HCT116 (cell line): ENCODE data around the gene SEMA3B. TPM values are rescaled to one million over a fixed set of nuclear protein-coding genes. Genes with fewer than 3 reads are reported as not detected.

Experiments used
- ATAC-seq: fragments of 200-7000 bp; cut with Tn5 transposase; 2 replicates; pipeline ENCODE4 v1.9.1; 2020; ENCODE audit warnings: mild to moderate bottlenecking, moderate library complexity
- BruUV-seq: library from RNA; stranded (reverse); fragments of 400-500 nt; replicated peaks from 2 replicates; lab custom pipeline; 2021; lab: Mats Ljungman, UMichigan
- CTCF ChIA-PET: fragments of 300-600 bp; sonication (Branson Sonifier 250); formaldehyde crosslinking; loops from one replicate; lab custom pipeline; 2021; ENCODE audit warnings: antibody characterized with exemption; lab: Charles Lee
- POLR2A ChIA-PET: fragments of 300-600, 350-600 bp; sonication (Branson Sonifier 250); formaldehyde crosslinking; loops from one replicate; lab custom pipeline; 2021; ENCODE audit warnings: antibody characterized with exemption; lab: Charles Lee
- RAD21 ChIA-PET, 2 experiments: fragments of 300-600 bp; sonication (Branson Sonifier 250); formaldehyde crosslinking; loops; one replicate each; lab custom pipeline; 2023; ENCODE audit warnings: low total read pairs in 2 of 2; ENCODE audit not compliant: uncharacterized antibody in 2 of 2, unreplicated experiment in 2 of 2, low non-redundant PET in 1 of 2; lab: Charles Lee
- DNase-seq: peaks from one replicate; pipeline ENCODE4 v3.0.0-alpha.2; 2010; ENCODE audit warnings: low read depth, low spot score
- H2AFZ ChIP-seq: fragments of 200-600 bp; shearing (Covaris generic), sonication (generic); 2 replicates; pipeline ENCODE4 v1.6.1; 2017; ENCODE audit warnings: low read depth, mixed run types, mixed read lengths, antibody characterized with exemption, low read length; ENCODE audit not compliant: poor library complexity, severe bottlenecking
- H3K27ac ChIP-seq: 2 replicates; pipeline ENCODE4 v1.5.1; 2012; ENCODE audit warnings: low read depth, low read length
- H3K27me3 ChIP-seq: fragments of 200-600 bp; sonication (generic); 2 replicates; pipeline ENCODE4 v1.6.1; 2016; ENCODE audit warnings: mixed run types, low read length, mixed read lengths; ENCODE audit not compliant: insufficient read depth
- H3K36me3 ChIP-seq, 2 experiments: fragments of 200-500 bp in 1 of 2; fragments of 200-600 bp in 1 of 2; sonication (Bioruptor generic) in 1 of 2; sonication (generic) in 1 of 2; 2 replicates each; pipeline versions ENCODE4 v1.5.1 to v1.6.1; 2014 to 2016; ENCODE audit warnings: low read length in 2 of 2, inconsistent platforms in 1 of 2, mixed read lengths in 1 of 2, mixed run types in 1 of 2; ENCODE audit not compliant: insufficient read depth in 2 of 2, control insufficient read depth in 1 of 2
- H3K4me1 ChIP-seq, 2 experiments: fragments of 200-600 bp in 1 of 2; sonication (generic) in 1 of 2; 2 replicates each; pipeline versions ENCODE4 v1.5.1 to v1.6.1; 2012 to 2017; ENCODE audit warnings: low read length in 2 of 2, inconsistent platforms in 1 of 2, mild to moderate bottlenecking in 1 of 2, mixed read lengths in 1 of 2, mixed run types in 1 of 2, moderate library complexity in 1 of 2; ENCODE audit not compliant: insufficient read depth in 2 of 2, control insufficient read depth in 1 of 2
- H3K4me2 ChIP-seq: fragments of 200-600 bp; sonication (generic); 2 replicates; pipeline ENCODE4 v1.6.1; 2017; ENCODE audit warnings: mixed run types, low read length, mixed read lengths
- H3K4me3 ChIP-seq, 2 experiments: fragments of 200-600 bp in 1 of 2; sonication (generic) in 1 of 2; replicated peaks in 1 of 2; 2 replicates each; pipeline ENCODE4 v1.5.1; 2011 to 2016; ENCODE audit warnings: low read length in 2 of 2, control low read depth in 1 of 2, low read depth in 1 of 2, mild to moderate bottlenecking in 1 of 2, mixed read lengths in 1 of 2, mixed run types in 1 of 2
- H3K79me2 ChIP-seq: fragments of 200-600 bp; sonication (generic); 2 replicates; pipeline ENCODE4 v1.6.1; 2017; ENCODE audit warnings: mild to moderate bottlenecking, mixed run types, low read length, moderate library complexity, mixed read lengths; ENCODE audit not compliant: insufficient read depth
- H3K9ac ChIP-seq: fragments of 200-600 bp; sonication (generic); 2 replicates; pipeline ENCODE4 v1.6.1; 2016; ENCODE audit warnings: low read length, mixed read lengths
- H3K9me2 ChIP-seq: fragments of 200-600 bp; sonication (generic), shearing (Covaris generic); 2 replicates; pipeline ENCODE4 v1.6.1; 2017; ENCODE audit warnings: mixed run types, mild to moderate bottlenecking, moderate library complexity; ENCODE audit not compliant: insufficient read depth
- H3K9me3 ChIP-seq, 2 experiments: fragments of 200-500 bp in 1 of 2; fragments of 200-600 bp in 1 of 2; sonication (Bioruptor generic) in 1 of 2; sonication (generic) in 1 of 2; 2 replicates each; pipeline ENCODE4 v1.6.1; 2014 to 2017; ENCODE audit warnings: low read length in 2 of 2, mixed read lengths in 2 of 2, inconsistent platforms in 1 of 2, low read depth in 1 of 2, mild to moderate bottlenecking in 1 of 2, mixed run types in 1 of 2, moderate library complexity in 1 of 2; ENCODE audit not compliant: control insufficient read depth in 1 of 2, insufficient read depth in 1 of 2
- H4K20me1 ChIP-seq: fragments of 200-600 bp; sonication (generic), shearing (Covaris generic); 2 replicates; pipeline ENCODE4 v1.6.1; 2017; ENCODE audit warnings: mixed run types, mild to moderate bottlenecking, moderate library complexity; ENCODE audit not compliant: insufficient read depth
- CEBPB ChIP-seq: IDR thresholded peaks from 2 replicates; pipeline ENCODE4 v1.6.1; 2012; ENCODE audit warnings: low read depth
- EGR1 ChIP-seq: IDR thresholded peaks from 2 replicates; pipeline ENCODE4 v1.6.1; 2012; ENCODE audit warnings: low read depth
- EZH2 ChIP-seq: fragments of 200-600 bp; sonication (generic); IDR thresholded peaks from 2 replicates; pipeline ENCODE4 v1.6.1; 2017; ENCODE audit warnings: antibody characterized with exemption, mixed run types
- EZH2phosphoT487 ChIP-seq: fragments of 200-600 bp; IDR thresholded peaks from 2 replicates; pipeline ENCODE4 v1.6.1; 2018; ENCODE audit warnings: antibody characterized with exemption, borderline replicate concordance
- JUND ChIP-seq: IDR thresholded peaks from 2 replicates; pipeline ENCODE4 v1.6.1; 2012
- SIN3A ChIP-seq: IDR thresholded peaks from 2 replicates; pipeline ENCODE4 v1.6.1; 2012; ENCODE audit warnings: low read depth
- SP1 ChIP-seq: IDR thresholded peaks from 2 replicates; pipeline ENCODE4 v1.6.1; 2012; ENCODE audit warnings: low read depth
- ZNF274 ChIP-seq: fragments of 200-500 bp; sonication (Bioruptor generic); IDR thresholded peaks from 2 replicates; pipeline ENCODE4 v1.6.1; 2014; ENCODE audit warnings: mild to moderate bottlenecking, low read depth, low read length, inconsistent platforms
- intact Hi-C: fragments of 100-400 bp; cut with micrococcal nuclease; formaldehyde crosslinking; loops from 2 replicates; pipeline ENCODE4 v1.10.0; 2022
- total RNA-seq: library from RNA; stranded (reverse); gene quantifications from one replicate; pipeline ENCODE4 v1.2.1, GENCODE V29; 2021; ENCODE audit not compliant: unreplicated experiment
- TF ChIP-seq, protein P1 (sequence below): IDR thresholded peaks from 2 replicates; pipeline ENCODE4 v1.6.1; 2012; ENCODE audit warnings: low read depth
- TF ChIP-seq, protein P2 (sequence below): IDR thresholded peaks from 2 replicates; pipeline ENCODE4 v1.6.1; 2012

The SEMA3B gene
- total RNA-seq, 1 experiment from 2014 or later = 46.2 TPM

DNA sequence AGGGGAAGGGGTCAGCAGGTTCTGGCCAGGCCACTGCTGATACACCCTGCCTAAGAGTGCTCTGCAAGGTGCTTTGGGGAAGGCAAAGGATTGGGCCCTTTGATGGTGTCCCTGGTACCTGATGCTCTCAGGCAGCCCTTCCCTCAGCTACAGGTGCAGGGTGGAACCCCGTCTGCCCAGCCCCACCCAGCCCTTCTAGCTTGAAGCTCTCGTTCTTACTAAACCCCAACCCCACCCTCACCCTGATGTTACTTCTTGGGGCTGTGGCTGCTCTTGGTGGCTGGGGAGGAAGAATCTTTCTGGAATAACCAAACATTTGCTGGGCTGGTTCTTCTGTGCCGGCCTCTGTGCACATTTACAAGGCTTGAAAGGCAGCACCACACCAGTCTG lies 26.6 kb upstream of the SEMA3B start:
- peaks cover 39 to 58% of the 10 kb centered on the region in 2 experiments for H3K4me1 ChIP-seq
- no peak for ATAC-seq
- CTCF ChIA-PET = no interaction called here
- intact Hi-C loops = no loop called here
- peaks cover 0 to 5% of the 10 kb centered on the region in 2 experiments; a peak in 1 of 4 replicates for H3K36me3 ChIP-seq
- BruUV-seq = no TSS peak
- RAD21 ChIA-PET = no interaction called here
- no peak overlapping the region for H3K27ac ChIP-seq
- H3K27me3 ChIP-seq = no peaks in the 10 kb centered on the region
- H3K4me3 ChIP-seq = no peak overlapping the region
- no peak for DNase-seq
- no peaks in the 10 kb centered on the region for H3K9me3 ChIP-seq
- peaks cover 95% of the 10 kb centered on the region for H3K79me2 ChIP-seq
- H3K9ac ChIP-seq = no peak overlapping the region
- no peaks in the 10 kb centered on the region for H3K9me2 ChIP-seq
- TF ChIP-seq CEBPB (no peak), SP1 (no peak), EGR1 (no peak), JUND (no peak), EZH2 (no peak), EZH2phosphoT487 (no peak), ZNF274 (no peak), SIN3A (no peak)
- TF ChIP-seq, protein P1, sequence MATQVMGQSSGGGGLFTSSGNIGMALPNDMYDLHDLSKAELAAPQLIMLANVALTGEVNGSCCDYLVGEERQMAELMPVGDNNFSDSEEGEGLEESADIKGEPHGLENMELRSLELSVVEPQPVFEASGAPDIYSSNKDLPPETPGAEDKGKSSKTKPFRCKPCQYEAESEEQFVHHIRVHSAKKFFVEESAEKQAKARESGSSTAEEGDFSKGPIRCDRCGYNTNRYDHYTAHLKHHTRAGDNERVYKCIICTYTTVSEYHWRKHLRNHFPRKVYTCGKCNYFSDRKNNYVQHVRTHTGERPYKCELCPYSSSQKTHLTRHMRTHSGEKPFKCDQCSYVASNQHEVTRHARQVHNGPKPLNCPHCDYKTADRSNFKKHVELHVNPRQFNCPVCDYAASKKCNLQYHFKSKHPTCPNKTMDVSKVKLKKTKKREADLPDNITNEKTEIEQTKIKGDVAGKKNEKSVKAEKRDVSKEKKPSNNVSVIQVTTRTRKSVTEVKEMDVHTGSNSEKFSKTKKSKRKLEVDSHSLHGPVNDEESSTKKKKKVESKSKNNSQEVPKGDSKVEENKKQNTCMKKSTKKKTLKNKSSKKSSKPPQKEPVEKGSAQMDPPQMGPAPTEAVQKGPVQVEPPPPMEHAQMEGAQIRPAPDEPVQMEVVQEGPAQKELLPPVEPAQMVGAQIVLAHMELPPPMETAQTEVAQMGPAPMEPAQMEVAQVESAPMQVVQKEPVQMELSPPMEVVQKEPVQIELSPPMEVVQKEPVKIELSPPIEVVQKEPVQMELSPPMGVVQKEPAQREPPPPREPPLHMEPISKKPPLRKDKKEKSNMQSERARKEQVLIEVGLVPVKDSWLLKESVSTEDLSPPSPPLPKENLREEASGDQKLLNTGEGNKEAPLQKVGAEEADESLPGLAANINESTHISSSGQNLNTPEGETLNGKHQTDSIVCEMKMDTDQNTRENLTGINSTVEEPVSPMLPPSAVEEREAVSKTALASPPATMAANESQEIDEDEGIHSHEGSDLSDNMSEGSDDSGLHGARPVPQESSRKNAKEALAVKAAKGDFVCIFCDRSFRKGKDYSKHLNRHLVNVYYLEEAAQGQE = no peak
- TF ChIP-seq, protein P2, sequence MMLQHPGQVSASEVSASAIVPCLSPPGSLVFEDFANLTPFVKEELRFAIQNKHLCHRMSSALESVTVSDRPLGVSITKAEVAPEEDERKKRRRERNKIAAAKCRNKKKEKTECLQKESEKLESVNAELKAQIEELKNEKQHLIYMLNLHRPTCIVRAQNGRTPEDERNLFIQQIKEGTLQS = no peak
- TF ChIP-seq, all 23 proteins: peak for 0
- POLR2A ChIA-PET = interaction anchor here (0.6 kb wide), 1 partner anchor 9 kb away, joined by 3 read pairs; no protein-coding TSS in a partner anchor
- Histone ChIP-seq H3K4me2 (no peak overlapping the region), H4K20me1 (0 out of 2 replicates have a peak, but pooled peaks cover 4% of the 10 kb centered on the region), H2AFZ (no peak overlapping the region)
